ENCODE measurements around the gene PCCA. TPM values are rescaled to one million over a fixed set of nuclear protein-coding genes. Genes with fewer than 3 reads are reported as not detected.

PCCA gene
- total and polyA plus RNA-seq, 2 of the 13 experiments (the other 11 are each of a cell fraction or from before 2014, with no cell fraction given): 15.0 to 32.2 TPM

DNA sequence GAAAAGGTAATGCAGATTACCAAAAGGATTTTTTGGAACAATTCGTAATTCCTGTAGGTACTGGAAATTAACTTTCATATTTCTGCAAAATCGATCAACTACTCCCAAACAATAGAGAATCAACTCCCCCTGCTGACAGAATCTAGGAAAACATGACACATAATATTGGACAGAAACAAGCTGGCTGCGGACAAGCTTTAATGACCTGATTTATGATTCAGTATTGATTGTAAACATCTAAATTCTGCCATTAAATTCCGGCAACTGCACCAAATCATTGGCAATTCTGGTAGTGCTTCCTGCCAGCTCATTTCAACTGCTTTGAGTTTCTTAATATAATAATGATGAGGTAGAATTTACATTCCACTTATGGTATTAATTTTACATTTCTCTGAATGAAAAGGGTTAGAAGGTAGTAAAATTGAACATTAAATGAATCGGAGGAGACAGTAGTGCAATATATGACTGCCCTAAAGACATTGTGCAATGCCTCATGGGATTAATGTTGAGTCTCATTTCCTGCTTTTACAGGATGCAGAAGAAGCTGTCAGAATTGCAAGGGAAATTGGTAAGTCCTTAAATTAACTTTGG lies 146.5 kb downstream of the PCCA start:
- Histone ChIP-seq H3K4me1 (ENCODE audit: insufficient read depth, low read length) (peaks cover 53% of the 10 kb centered on the region), H3K9me3 (ENCODE audit: low read length) (no peaks in the 10 kb centered on the region), H3K4me3 (replicated peaks in 1 of 3; ENCODE audit: insufficient read depth in 1 of 3, low read depth in 2 of 3, low read length in 3 of 3) (peak overlapping the region in 1 of 3 experiments; percentile 2; a peak in 1 of 6 replicates), H3K4me2 (ENCODE audit: low read depth, low read length) (peak overlapping the region; percentile 6), H2AFZ (ENCODE audit: low read length) (no peak overlapping the region), H3K79me2 (ENCODE audit: insufficient read depth, low read length) (no peaks in the 10 kb centered on the region), H3K36me3 (replicated peaks in 1 of 2; ENCODE audit: control insufficient read depth in 1 of 2, insufficient read depth in 2 of 2, low read length in 2 of 2) (no peaks in the 10 kb centered on the region), H3K9ac (ENCODE audit: insufficient read depth, low read depth, low read length) (no peak overlapping the region), H3K27ac (ENCODE audit: extremely low read length, insufficient read depth, low read length) (no peak overlapping the region), H4K20me1 (ENCODE audit: insufficient read depth, low read length) (no peaks in the 10 kb centered on the region), H3K27me3 (ENCODE audit: control insufficient read depth in 1 of 2, insufficient read depth in 2 of 2, low read length in 2 of 2) (no peaks in the 10 kb centered on the region; a peak in 1 of 5 replicates)
- in situ Hi-C loops (cut with HindIII; ENCODE audit: extremely low pct_ligation_motif_present, low pct_unique_long_range_greater_than_20kb): loop anchor here (5.0 to 25.0 kb wide), 3 partner anchors 251 to 573 kb away; partner anchors contain the start of gene ZIC2
- ChIA-PET CTCF (ENCODE audit: low intra/inter-chr PET ratio, low total read pairs) (interaction anchor here (0.8 to 2.6 kb wide), 4 partner anchors 74 to 579 kb away, joined by 3 to 35 read pairs (median 4); no protein-coding TSS in a partner anchor), POLR2A (no interaction called here)
- intact Hi-C loops (cut with micrococcal nuclease; ENCODE audit: unreplicated experiment): loop anchor here (1.0 to 10.0 kb wide), 5 partner anchors 151 to 579 kb away; partner anchors contain the start of genes PCCA and ZIC5
- DNase-seq (ENCODE audit: low spot score) (peak; percentile 60), ATAC-seq (no peak), FAIRE-seq (peak; percentile 68)
- BruUV-seq (replicated peaks): no TSS peak
- WGBS (ENCODE audit: low lambda C conversion rate): 29% methylated on average over 5 of the region's 5 CpGs
- TF ChIP-seq KAT2B (IDR thresholded peaks at IDR 0.05; ENCODE audit: borderline replicate concordance, low read depth, low read length): 0 out of 2 replicates have a peak, but pooled peaks have one; percentile 25
- TF ChIP-seq ZNF451 (CRISPR knock-in tag; IDR thresholded peaks at IDR 0.05): no peak
- TF ChIP-seq MED8 (CRISPR knock-in tag; IDR thresholded peaks at IDR 0.05; ENCODE audit: insufficient replicate concordance): no peak
- TF ChIP-seq SMC3 (IDR thresholded peaks at IDR 0.05; ENCODE audit: low read length): peak; percentile 77
- no peak for TF ChIP-seq NFKB2 (CRISPR knock-in tag; IDR thresholded peaks at IDR 0.05; ENCODE audit: borderline replicate concordance)
- no peak for TF ChIP-seq KLF11 (CRISPR knock-in tag; IDR thresholded peaks at IDR 0.05)
- TF ChIP-seq AGO1 (IDR thresholded peaks at IDR 0.05; ENCODE audit: low read depth, low read length, poor library complexity, severe bottlenecking): no peak
- no peak for TF ChIP-seq BCL6 (CRISPR knock-in tag; IDR thresholded peaks at IDR 0.05)
- TF ChIP-seq ZNF549 (CRISPR knock-in tag; IDR thresholded peaks at IDR 0.05): no peak
- TF ChIP-seq CEBPB (IDR thresholded peaks at IDR 0.05; ENCODE audit: borderline replicate concordance, low read depth, low read length): peak; percentile 54; the same call in 1 of the 2 replicates
- no peak for TF ChIP-seq ZNF619 (CRISPR knock-in tag; IDR thresholded peaks at IDR 0.05)
- TF ChIP-seq ZNF350 (CRISPR knock-in tag; IDR thresholded peaks at IDR 0.05; ENCODE audit: borderline replicate concordance, low read depth): no peak
- no peak for TF ChIP-seq ASH2L (IDR thresholded peaks at IDR 0.05; ENCODE audit: insufficient read length, low read depth, low read length)
- TF ChIP-seq HES4 (CRISPR knock-in tag; IDR thresholded peaks at IDR 0.05; ENCODE audit: borderline replicate concordance): no peak
- no peak for TF ChIP-seq POLR2AphosphoS5 (IDR thresholded peaks at IDR 0.05; ENCODE audit: low read depth, low read length)
- no peak for TF ChIP-seq NFE2 (CRISPR knock-in tag; IDR thresholded peaks at IDR 0.05)
- TF ChIP-seq, protein P1, sequence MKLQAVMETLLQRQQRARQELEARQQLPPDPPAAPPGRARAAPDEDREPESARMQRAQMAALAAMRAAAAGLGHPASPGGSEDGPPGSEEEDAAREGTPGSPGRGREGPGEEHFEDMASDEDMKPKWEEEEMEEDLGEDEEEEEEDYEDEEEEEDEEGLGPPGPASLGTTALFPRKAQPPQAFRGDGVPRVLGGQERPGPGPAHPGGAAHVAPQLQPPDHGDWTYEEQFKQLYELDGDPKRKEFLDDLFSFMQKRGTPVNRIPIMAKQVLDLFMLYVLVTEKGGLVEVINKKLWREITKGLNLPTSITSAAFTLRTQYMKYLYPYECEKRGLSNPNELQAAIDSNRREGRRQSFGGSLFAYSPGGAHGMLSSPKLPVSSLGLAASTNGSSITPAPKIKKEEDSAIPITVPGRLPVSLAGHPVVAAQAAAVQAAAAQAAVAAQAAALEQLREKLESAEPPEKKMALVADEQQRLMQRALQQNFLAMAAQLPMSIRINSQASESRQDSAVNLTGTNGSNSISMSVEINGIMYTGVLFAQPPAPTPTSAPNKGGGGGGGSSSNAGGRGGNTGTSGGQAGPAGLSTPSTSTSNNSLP (IDR thresholded peaks at IDR 0.05; ENCODE audit: low read depth, low read length): peak; percentile 46; the same call in 1 of the 2 replicates
- no peak for TF ChIP-seq ZNF12 (CRISPR knock-in tag; IDR thresholded peaks at IDR 0.05)
- TF ChIP-seq, protein P2, sequence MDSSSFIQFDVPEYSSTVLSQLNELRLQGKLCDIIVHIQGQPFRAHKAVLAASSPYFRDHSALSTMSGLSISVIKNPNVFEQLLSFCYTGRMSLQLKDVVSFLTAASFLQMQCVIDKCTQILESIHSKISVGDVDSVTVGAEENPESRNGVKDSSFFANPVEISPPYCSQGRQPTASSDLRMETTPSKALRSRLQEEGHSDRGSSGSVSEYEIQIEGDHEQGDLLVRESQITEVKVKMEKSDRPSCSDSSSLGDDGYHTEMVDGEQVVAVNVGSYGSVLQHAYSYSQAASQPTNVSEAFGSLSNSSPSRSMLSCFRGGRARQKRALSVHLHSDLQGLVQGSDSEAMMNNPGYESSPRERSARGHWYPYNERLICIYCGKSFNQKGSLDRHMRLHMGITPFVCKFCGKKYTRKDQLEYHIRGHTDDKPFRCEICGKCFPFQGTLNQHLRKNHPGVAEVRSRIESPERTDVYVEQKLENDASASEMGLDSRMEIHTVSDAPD (CRISPR knock-in tag; IDR thresholded peaks at IDR 0.05): no peak
- TF ChIP-seq ZNF660 (CRISPR knock-in tag; IDR thresholded peaks at IDR 0.05; ENCODE audit: borderline replicate concordance, low read depth): no peak
- TF ChIP-seq CEBPG (CRISPR knock-in tag; IDR thresholded peaks at IDR 0.05): peak; percentile 35; the same call in 1 of the 2 replicates
- TF ChIP-seq MAFK (conservative IDR thresholded peaks at IDR 0.05 in 1 of 2, IDR thresholded peaks at IDR 0.05 in 1 of 2; ENCODE audit: low read length in 2 of 2): no peak
